NOMO-1 treated with dmso at 0.1 percent for 144 hours (cell line): ENCODE results near the gene MTMR11.
A peak's percentile ranks its signal among the peaks of the same experiment; 100 is the strongest.
"Not testable (repeated sequence)": the region's sequence is repeated elsewhere in the genome, so short reads cannot be mapped to it uniquely, and the experiment has no call there.

Experiments used
- DNase-seq: peaks from one replicate; lab custom pipeline; 2025; ENCODE audit not compliant: unreplicated experiment; lab: John Stamatoyannopoulos, UW

The MTMR11 gene

DNA sequence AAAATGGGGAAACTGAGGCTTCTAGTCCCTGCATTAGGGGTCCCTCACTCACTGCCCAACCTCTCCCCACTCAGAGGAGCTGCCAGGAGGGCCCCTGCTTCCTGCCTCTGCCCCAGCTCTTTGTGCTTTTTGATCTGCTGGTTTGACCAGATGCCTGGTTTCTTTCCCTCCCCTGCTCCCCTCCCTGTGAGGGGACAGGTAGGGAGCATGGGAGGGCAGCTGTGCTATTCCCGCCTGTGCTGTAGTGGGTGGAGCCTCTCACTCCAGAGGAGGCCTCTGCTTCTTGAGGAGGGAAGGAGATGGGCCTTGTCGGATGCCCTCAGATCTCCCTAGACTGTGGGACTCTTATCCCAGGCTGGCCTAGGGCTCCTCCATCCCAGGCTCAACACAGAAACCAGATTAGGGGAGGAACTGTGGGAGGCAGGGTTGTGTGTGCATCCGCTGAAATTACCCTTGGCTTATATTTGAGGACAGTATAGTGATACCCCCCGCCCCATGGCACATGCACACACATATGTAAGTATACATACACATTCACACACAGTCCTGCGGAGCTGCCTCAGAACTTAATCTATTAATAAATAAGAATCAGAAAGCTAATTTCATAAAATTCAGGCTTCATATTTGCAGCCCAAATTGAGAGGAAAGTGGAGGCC is 32.7 kb downstream of the MTMR11 start:
- DNase-seq = no peak

DNA sequence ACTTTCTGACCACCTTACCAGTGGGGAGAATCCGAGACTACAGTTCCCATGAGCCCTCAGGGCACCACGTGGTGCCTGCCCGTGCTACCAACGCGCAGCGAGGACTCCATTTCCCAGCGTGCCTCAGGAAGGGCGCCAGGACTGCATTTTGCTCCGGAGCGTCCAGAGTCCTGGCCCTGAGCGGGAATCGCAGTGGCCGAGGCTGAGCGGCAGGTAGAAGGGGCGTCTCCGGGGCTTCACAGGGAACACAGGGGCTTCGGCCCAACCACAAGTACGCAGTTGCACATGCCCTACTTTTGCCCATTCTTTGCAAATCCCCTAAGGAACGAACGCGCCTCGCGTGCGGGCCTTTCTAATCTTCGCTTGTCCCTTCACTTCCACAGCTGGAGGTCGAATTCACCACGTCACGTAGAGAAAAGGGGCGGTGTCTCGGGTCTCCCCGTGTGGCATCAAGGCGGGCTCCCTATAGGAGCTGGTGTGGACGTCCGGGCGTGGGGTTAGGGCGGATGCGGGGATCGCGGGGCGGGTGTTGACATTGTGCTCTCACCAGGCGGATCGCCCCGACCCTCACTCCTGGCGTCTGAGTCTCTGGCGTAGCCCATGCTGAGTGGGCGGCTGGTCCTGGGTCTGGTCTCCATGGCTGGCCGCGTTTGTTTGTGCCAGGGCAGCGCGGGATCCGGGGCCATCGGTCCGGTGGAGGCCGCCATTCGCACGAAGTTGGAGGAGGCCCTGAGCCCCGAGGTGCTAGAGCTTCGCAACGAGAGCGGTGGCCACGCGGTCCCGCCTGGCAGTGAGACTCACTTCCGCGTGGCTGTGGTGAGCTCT is 37.0 kb downstream of the MTMR11 start, which contains the start of gene BOLA1:
BOLA1 (plus strand) TSS at position 109 of the 825 bp plus-strand sequence; CDS start at position 601, 492 bp downstream.
- peak; percentile 80 for DNase-seq

DNA sequence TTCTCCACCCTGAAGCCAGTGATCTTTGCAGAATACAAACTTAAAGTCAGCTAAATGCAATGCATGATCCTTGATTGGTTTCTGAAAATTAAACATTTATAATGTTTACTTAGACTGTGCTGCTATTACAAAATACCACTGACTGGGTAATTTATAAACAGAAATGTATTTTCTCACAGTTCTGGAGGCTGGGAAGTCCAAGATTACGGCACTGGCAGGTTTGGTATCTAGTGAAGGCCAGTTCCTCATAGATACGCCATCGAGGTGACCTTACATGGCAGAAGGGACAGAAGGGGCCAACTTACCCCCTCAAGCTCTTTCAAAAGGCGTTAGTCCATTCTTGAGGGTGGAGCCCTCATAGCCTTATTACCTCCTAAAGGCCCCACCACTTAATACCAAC is 40.1 kb downstream of the MTMR11 start:
- DNase-seq = no peak

DNA sequence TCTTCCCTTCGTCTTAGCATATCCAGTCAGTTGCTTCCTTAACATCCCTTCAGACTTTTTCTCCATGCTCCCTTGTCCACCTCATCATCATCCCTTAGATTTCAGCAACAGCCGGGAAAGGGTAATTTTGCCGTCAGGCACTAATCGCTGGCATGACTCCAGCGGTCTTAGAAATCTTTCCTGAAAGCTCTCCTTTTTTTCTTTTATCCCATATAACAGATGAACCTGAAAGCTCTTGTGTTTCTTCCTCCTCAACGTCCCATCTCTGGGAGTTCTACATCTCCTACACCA is 47.7 kb downstream of the MTMR11 start:
- DNase-seq = no peak

DNA sequence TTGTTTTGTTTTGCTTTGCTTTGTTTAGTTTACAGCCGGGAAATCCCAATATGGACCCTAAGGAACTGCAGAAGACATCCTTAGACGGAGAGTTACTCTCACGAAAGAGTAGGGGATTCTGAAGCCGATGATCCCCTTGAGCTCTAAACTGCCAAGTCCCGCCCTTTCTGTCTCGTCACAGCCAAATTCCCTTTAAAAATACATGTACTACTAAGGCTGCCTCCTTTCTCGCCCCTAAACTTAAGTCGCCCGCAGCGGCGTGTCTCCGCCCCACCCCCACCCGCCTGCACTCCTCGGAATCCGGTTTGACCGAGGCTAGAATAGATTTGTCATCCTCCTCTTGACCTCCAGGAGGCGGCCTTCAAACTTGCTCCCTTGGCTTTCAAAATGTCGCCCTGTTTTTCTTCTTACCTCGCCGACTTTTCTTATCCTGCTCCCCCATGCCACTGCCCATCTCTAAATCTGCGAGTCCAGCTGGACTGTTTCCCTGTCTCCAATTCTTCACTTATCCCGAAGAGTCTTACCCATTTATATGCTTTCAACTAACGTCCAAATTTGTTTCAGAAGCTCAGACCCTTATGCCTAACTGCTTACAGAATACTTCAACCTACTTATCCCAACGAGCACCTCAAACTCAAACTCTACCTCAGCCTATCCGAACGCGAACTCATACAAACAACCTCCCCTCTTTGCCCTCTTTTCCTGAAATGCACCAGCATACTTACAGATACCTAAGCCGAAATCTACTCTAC is 48.3 kb downstream of the MTMR11 start:
- DNase-seq = peak; percentile 86

DNA sequence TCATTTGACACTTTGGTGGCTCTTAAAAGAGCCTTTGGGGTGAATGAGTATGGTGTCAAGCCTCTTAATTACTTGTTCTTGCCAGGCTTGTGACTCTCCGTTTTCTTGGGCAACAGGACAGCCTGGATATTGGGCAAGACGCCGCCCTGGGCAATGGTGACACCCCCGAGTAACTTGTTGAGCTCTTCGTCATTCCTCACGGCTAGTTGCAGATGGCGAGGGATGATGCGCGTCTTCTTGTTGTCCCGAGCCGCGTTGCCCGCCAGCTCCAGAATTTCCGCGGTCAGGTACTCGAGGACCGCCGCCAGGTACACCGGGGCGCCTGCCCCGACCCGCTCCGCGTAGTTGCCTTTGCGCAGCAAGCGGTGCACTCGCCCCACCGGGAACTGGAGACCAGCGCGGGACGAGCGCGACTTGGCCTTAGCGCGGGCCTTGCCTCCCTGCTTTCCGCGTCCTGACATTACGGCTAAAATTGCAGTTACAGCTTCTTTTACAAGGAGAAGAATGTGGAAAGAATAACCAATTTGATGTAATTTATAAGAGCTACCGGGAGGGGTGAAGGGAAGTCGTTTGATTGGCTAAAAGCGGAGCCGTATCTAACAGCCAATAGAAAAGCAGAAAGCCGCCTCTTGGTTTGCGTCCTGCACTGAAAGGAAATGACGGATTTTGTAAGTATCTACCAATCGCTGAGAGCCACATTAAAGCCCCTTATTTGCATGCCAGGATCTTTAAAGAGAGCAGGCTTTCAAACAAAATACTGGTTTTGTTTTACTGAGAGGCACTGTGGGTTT is 49.0 kb downstream of the MTMR11 start:
- DNase-seq = peak; percentile 95

DNA sequence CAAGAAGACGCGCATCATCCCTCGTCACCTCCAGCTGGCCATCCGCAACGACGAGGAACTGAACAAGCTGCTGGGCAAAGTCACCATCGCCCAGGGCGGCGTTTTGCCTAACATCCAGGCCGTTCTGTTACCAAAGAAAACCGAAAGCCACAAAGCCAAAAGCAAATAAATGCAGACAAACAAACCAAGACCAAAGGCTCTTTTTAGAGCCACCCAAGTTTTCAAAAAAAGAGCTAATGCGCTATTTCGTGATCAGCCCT is 49.6 kb downstream of the MTMR11 start:
- not testable (repeated sequence) for DNase-seq

DNA sequence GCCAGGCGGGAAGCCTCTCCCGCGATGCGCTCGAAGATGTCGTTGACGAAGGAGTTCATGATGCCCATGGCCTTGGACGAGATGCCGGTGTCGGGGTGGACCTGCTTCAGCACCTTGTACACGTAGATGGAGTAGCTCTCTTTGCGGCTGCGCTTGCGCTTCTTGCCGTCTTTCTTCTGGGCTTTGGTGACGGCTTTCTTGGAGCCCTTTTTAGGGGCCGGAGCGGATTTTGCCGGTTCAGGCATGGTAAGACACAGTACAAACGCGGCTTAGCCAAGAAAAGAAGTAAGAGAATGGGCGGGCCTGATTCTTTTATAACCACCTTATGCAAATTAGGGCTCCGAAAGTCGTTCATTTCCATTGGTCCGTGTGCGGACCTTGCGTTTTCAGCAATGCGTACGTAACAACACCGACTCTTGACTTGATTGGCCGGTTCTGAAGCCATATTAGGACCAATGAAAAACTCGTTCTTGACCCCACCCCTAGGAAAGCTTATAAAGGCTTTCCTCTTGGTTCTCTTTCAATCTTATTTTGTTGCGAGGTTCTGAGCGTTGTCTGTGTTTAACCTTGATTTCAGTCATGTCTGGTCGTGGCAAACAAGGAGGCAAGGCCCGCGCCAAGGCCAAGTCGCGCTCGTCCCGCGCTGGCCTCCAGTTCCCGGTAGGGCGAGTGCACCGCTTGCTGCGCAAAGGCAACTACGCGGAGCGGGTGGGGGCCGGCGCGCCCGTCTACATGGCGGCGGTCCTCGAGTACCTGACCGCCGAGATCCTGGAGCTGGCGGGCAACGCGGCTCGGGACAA is 50.1 kb downstream of the MTMR11 start:
- DNase-seq = peak; percentile 96

DNA sequence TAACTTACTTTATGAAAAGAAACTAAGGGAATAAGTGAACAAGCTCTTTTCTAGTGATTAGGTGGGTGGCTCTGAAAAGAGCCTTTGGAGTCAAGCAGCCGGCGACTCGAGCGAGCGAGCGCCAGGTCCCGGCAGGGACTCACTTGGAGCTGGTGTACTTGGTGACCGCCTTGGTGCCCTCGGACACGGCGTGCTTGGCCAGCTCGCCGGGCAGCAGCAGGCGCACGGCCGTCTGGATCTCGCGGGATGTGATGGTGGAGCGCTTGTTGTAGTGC is 50.6 kb downstream of the MTMR11 start:
- not testable (repeated sequence) for DNase-seq

DNA sequence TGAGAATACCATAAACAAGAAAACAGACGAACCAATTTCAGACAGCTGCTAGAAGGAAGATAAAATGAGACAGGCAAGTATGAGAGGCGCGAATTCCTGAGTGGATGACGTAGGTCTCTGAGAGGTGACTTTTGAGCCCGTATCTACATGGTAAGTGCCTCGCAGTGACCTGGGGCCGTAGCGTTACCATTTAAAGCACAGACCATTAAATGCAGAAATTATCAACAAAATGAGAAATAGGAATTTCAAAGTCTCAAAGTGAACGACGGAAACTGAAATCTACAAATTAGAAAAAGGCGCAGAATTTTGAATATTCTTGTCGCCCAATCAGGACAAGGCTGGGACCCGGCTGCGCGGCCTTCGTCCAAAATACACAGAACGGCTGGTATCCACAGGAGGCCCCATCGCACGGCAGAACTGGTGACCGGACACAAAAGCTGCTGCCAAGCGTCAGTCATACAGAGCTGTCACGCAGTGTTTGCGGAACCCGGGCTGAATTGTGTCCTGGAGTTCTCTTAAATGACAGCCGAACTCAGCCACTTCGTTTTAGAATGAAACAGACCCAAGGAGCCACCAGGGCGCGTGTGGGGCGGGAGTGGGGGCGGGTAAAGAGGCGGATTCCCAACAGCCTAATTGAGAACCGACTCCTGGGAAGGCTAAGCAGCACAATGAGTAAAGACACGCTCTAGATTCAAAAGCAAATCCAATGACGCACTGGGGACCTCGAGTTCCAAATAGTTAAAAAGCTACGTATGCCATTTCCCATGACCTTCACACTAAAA is 51.1 kb downstream of the MTMR11 start:
- DNase-seq = peak; percentile 74

DNA sequence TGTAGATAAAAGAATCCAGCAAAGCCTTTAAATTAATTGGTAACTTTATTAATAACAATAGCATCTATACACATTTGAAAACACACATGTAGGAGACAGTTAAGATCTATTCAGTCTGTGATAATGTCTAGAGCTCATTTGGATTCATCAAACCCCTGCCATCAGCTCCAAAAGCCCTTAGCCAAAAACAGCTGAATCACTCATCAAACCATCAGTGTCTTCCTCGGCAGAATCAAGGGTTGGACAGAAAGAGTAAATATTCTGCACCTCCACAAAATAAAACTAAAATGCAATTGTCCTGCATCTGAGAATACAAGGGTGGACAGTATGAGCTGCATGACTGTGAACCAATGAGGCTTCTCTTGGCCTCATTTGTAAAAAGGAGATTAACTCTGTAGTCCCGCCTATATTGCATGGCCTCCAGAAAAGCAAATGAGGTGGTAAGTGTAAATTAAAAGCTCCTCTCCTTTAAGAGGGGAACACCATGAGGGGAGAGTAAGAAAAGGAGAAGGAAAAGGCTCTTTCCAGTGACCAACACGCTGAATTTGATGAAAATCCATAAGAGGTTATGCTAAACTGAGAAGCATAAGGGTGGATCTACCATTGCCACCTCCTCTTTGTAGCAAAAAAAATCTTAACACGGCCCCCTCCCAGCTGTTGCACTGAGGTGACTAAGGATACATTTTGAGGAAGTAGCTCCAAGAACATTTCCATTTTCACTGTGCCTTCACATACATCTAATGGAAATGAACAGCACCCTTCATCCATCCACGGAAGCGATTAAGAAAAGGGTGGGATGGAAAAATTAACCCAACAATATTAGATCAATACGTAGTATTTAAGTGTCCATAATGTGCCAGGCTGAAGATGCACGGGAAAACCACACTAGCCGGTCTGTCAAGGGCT is 52.0 kb downstream of the MTMR11 start:
- peak; percentile 87 for DNase-seq

DNA sequence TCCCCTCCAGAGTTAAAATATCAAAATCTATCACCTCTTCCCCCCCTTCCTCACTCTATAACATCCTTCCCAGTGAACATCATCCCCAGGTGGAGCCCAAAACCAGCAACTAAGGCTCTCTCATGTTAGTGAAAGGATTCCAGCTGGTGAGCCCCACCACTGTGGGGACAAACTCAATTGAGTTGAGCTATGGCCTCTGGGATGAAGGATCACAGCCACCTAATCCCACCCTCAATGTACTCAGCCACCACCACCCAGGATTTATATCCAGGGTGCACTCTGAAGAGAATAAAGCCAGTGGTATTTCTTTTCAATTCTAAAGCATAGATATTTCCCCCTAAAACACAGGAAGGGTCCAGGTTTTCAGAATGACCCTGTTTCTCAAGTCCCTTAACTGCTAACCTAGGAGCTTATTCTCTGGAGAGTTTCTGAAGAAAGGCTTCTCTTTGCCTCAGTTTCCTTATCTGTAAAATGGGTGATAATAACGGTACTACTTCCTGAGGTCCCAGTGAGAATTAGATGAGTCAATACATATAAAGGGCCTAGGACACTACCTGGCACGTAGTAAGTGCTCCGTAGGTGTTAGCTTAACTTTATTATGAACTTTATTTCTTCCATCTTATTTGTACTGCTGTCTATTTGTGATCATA is 53.0 kb downstream of the MTMR11 start:
- DNase-seq = no peak

DNA sequence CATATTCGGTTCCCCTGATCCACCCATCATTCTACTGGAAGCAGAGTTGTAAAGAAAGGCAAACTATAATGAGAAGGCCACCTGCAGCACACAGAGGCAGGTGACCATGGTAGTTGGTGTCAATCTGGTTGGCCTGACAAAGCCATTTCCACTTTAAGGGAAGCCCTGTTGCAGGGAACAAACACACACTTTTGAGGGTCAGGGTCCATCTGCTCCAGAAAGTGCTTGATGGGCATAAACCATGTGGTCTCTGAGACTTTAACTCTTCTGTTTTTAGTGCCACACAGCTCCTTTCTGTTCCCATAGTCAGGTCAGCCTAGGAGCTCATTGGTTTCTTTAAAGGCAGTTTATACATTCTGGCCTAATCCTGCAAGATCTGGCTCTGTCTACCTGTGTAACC is 54.8 kb downstream of the MTMR11 start:
- no peak for DNase-seq

DNA sequence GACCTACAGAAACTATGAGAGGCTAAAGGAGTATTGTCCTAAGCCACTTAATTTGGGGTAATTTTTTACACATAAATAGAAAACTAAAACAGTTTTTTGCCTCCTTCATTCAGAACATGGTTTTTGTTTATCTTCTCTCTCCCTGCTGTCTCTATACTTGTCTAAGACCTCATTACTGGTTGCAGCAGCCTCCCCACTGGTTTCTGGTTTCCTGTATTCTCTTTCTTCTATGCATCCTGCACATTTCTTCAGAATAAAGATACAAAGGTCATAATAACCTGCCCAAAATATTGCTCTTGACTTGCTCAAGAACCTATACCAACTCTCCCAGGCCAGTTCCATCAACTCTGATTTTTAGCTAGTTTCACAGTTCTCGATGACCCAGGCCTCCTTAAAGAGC is 57.1 kb downstream of the MTMR11 start:
- no peak for DNase-seq
